Lower leg skin (tissue), 4 donors: Measurements from ENCODE around the gene NDUFAF8. TPM values are rescaled to one million over a fixed set of nuclear protein-coding genes. Genes with fewer than 3 reads are reported as not detected.

ENCODE experiments used
- DNase-seq, 2 donors: peaks; one replicate each; pipeline ENCODE4 v3.0.0-alpha.2; 2019; ENCODE audit warnings: low spot score in 2 of 2
- H3K4me3 ChIP-seq: fragments of 200-600 bp; sonication (generic); 2 replicates; pipeline ENCODE4 v1.5.1; 2017; ENCODE audit warnings: mild to moderate bottlenecking, low read depth; ENCODE audit not compliant: poor library complexity, severe bottlenecking
- CTCF ChIP-seq, 3 donors: fragments of 450-650 bp; IDR thresholded peaks; one replicate each; pipeline ENCODE4 v1.5.1; 2016; ENCODE audit warnings: antibody characterized with exemption in 3 of 3, mild to moderate bottlenecking in 3 of 3, moderate library complexity in 2 of 3
- POLR2A ChIP-seq, 2 donors: fragments of 450-650 bp; IDR thresholded peaks; one replicate each; pipeline ENCODE4 v1.6.1; 2016 to 2017; ENCODE audit warnings: antibody characterized with exemption in 2 of 2, mild to moderate bottlenecking in 1 of 2, moderate library complexity in 1 of 2
- WGBS, 2 donors: methylation state at CpG; one replicate each; pipeline ENCODE4 v1.1.5; 2018; 5-methylcytosine and 5-hydroxymethylcytosine counted together
- intact Hi-C: fragments of 100-400 bp; cut with DNase I; formaldehyde crosslinking; loops from one replicate; pipeline ENCODE4 v1.15.0; 2023; ENCODE audit warnings: low total_unique reads
- total RNA-seq, 4 donors: library from RNA; depleted of rRNA; stranded (reverse); fragments of >200 nt; gene quantifications; one replicate each; pipeline ENCODE4 v1.1.0, GENCODE V29; 2016

The NDUFAF8 gene
- total RNA-seq, 4 donors from 2014 or later, result 10.0 to 30.4 (median 15.9) TPM

GRCh38 chr17:81195941-81196495, 43.1 kb upstream of the NDUFAF8 start:
- H3K4me3 ChIP-seq, result no peak overlapping the region
- TF ChIP-seq POLR2A (IDR thresholded peaks at IDR 0.05), result no peak
- no peak for TF ChIP-seq CTCF (IDR thresholded peaks at IDR 0.05)
- intact Hi-C loops, result no loop called here
- WGBS, 2 donors, result 91 to 98% methylated on average over 11 to 14 of the region's 14 CpGs
- DNase-seq, result no peak

- 85 to 86% methylated on average over 39 to 40 of the region's 45 CpGs for whole genome bisulfite sequencing, 2 donors
- no peak for DNase-seq
- intact Hi-C loops, result no loop called here
- H3K4me3 ChIP-seq, result no peak overlapping the region
- TF ChIP-seq CTCF (IDR thresholded peaks at IDR 0.05), result no peak
- TF ChIP-seq POLR2A (IDR thresholded peaks at IDR 0.05), result no peak
Measured at GRCh38 chr17:81196505-81197408, 42.4 kb upstream of the NDUFAF8 start.

GRCh38 chr17:81197409-81197795, 41.7 kb upstream of the NDUFAF8 start:
- DNase-seq, result no peak
- TF ChIP-seq CTCF (IDR thresholded peaks at IDR 0.05), result no peak
- TF ChIP-seq POLR2A (IDR thresholded peaks at IDR 0.05), result no peak
- 80 to 94% methylated on average over 6 to 11 of the region's 14 CpGs for WGBS, 2 donors
- intact Hi-C loops, result no loop called here
- H3K4me3 ChIP-seq, result no peak overlapping the region

- no peak for DNase-seq
- intact Hi-C loops, result no loop called here
- no peak overlapping the region for H3K4me3 ChIP-seq
- 92 to 94% methylated on average over 19 to 21 of the region's 21 CpGs for WGBS, 2 donors
- no peak for TF ChIP-seq CTCF (IDR thresholded peaks at IDR 0.05)
- TF ChIP-seq POLR2A (IDR thresholded peaks at IDR 0.05), result no peak
Measured at GRCh38 chr17:81197831-81198490, 41.2 kb upstream of the NDUFAF8 start.

DNA sequence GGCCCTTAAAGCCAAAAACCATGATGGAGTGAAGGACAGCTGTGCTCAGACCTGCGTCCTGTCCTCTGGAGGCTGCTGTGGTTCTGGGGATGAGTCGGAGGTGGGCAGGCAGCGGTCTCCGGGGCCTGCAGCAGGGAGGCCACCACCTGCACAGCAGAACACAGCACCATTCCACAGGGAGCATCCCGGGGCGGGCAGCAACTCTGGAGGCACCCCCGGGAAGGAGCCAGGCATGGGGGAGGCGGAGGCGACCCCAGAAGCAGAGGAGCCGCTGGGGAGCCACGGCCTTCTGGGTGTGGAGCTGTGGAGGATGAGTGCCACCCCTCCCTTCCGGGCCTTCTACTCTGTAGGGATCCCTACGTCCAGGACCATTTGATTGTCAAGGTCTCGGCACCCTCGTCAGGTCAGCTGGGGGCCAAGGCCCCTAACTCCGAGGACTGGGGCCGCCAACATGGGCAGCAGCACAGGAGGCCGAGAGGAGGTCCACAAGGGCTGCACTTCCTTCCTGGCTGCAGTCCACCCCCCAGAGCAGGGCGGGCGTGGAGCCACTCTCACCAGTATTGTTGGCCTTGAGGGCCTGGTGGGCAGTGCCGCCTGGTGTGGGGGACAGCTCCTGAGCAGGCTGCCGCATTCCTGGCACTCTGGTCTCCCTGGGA, 40.2 kb upstream of the NDUFAF8 start:
- DNase-seq, result no peak
- TF ChIP-seq CTCF (IDR thresholded peaks at IDR 0.05) (no peak), POLR2A (IDR thresholded peaks at IDR 0.05) (no peak)
- H3K4me3 ChIP-seq, result no peak overlapping the region
- 90 to 94% methylated on average over 15 to 22 of the region's 22 CpGs for WGBS, 2 donors
- intact Hi-C loops, result no loop called here
